Pancreas (tissue), 10 donors: ENCODE results near the gene IMPACT. TPM values are rescaled to one million over a fixed set of nuclear protein-coding genes. Genes with fewer than 3 reads are reported as not detected.

Experiments
- ATAC-seq, 4 donors: fragments of 200-7000 bp; cut with Tn5 transposase; one replicate each; pipeline versions ENCODE4 v1.8.0 to v1.9.1; 2020; ENCODE audit warnings: mild to moderate bottlenecking in 4 of 4, moderate library complexity in 4 of 4
- DNase-seq, 6 donors: peaks; one replicate each; pipeline ENCODE4 v3.0.0-alpha.2; 2020
- FAIRE-seq: peaks from 2 replicates; lab custom pipeline; 2012; peaks lifted over from hg19 to GRCh38; lab: Jason Lieb, UNC
- H3K27ac ChIP-seq, 4 donors: fragments of 200-600 bp; sonication (generic); 1 replicate in 3 of 4; 2 replicates in 1 of 4; pipeline versions ENCODE4 v1.5.0 to v1.8.0; 2020
- H3K27me3 ChIP-seq, 4 donors: fragments of 200-600 bp; one replicate each; pipeline ENCODE4 v1.8.0; 2021
- H3K36me3 ChIP-seq, 3 donors: fragments of 200-600 bp; sonication (generic) in 1 of 3; one replicate each; pipeline versions ENCODE4 v1.5.0 to v1.8.0; 2020 to 2021
- H3K4me1 ChIP-seq, 3 donors: fragments of 200-600 bp; one replicate each; pipeline ENCODE4 v1.8.0; 2021
- H3K4me3 ChIP-seq, 4 donors: fragments of 200-600 bp; sonication (generic) in 2 of 4; one replicate each; pipeline versions ENCODE4 v1.5.0 to v1.8.0; 2020 to 2021
- H3K9me3 ChIP-seq, 4 donors: fragments of 200-600 bp; one replicate each; pipeline ENCODE4 v1.8.0; 2021
- WGBS, 2 donors: extraction: QIAGEN DNeasy Blood & Tissue Kit; methylation state at CpG; one replicate each; pipeline ENCODE4 v1.1.7; 2013; 5-methylcytosine and 5-hydroxymethylcytosine counted together
- intact Hi-C, 3 donors: fragments of 100-400 bp; cut with DNase I; formaldehyde crosslinking; loops; one replicate each; pipeline versions ENCODE4 v1.11.1 to v1.14.2; 2022
- polyA plus RNA-seq, 2 donors: library from polyadenylated mRNA; stranded (reverse); fragments of 200-250 nt; gene quantifications; one replicate each; pipeline ENCODE4 v1.2.3, GENCODE V29; 2013
- total RNA-seq, 6 donors: library from RNA; stranded (reverse); fragmentation: NEBNext Ultra II Directional in 4 of 6; extraction: Animal tissue kit (Norgen Biotek cat#: 25700) in 4 of 6; gene quantifications; one replicate each; pipeline versions ENCODE4 v1.2.1 to v1.2.4, GENCODE V29; 2021 to 2023
- TF ChIP-seq, protein P1 (sequence below), 4 donors: fragments of 200-600 bp; sonication (generic) in 3 of 4; IDR thresholded peaks; one replicate each; pipeline versions ENCODE4 v1.5.0 to v1.8.0; 2021; ENCODE audit warnings: antibody characterized with exemption in 4 of 4
- donor health status: healthy with polysubstance abuse.
- donor health status: DM: no; HTN: no; CAD: no; lungs with moderate emphysema.
- donor health status: DM: no; HTN: no; CAD: no.
- donor health status: control.
- donor health status: control.
- donor health status: Bipolar disorder and iron deficiency.
- donor health status: DM: yes; HTN: yes; CAD: no.
- donor health status: DM: no; HTN: no; CAD: no.
- donor health status: DM: no; HTN: no; CAD: no.
- donor health status: DM: yes; HTN: yes; CAD: no.

IMPACT gene
- total and polyA plus RNA-seq, 8 donors, result 7.1 to 23.7 (median 17.9) TPM

DNA sequence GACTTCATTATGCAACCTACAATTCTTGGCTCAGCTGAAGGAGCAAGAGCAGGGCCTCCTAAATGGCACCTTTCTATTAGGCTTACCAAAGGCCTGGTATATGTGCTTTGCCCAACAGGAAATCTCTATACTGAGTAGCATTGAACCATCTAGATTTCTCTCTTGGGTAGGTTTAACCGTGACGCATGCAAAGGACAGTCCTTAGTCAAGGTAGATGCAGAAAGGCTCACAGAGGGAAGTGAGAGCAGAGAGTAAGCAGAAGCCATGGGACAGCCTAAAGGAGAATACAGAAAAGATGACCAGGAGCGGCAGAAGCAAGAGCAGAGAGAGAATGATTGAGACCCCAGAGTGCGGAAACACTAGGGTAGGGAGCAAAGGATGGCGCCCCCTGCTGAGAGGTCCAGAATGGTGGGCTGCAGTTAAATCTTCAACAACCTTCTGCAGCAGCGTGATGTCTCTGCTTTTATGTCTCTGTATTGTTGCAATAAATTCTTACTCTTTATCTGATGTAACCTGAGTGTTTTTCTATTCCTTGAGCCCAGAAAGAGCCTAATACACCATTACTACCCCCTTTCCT, 24.2 kb upstream of the IMPACT start:
- no peaks in the 10 kb centered on the region for H3K27me3 ChIP-seq
- H3K4me3 ChIP-seq, result no peak overlapping the region
- no peaks in the 10 kb centered on the region for H3K36me3 ChIP-seq
- TF ChIP-seq, protein P1, sequence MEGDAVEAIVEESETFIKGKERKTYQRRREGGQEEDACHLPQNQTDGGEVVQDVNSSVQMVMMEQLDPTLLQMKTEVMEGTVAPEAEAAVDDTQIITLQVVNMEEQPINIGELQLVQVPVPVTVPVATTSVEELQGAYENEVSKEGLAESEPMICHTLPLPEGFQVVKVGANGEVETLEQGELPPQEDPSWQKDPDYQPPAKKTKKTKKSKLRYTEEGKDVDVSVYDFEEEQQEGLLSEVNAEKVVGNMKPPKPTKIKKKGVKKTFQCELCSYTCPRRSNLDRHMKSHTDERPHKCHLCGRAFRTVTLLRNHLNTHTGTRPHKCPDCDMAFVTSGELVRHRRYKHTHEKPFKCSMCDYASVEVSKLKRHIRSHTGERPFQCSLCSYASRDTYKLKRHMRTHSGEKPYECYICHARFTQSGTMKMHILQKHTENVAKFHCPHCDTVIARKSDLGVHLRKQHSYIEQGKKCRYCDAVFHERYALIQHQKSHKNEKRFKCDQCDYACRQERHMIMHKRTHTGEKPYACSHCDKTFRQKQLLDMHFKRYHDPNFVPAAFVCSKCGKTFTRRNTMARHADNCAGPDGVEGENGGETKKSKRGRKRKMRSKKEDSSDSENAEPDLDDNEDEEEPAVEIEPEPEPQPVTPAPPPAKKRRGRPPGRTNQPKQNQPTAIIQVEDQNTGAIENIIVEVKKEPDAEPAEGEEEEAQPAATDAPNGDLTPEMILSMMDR (IDR thresholded peaks at IDR 0.05), result no peak
- H3K9me3 ChIP-seq, result no peaks in the 10 kb centered on the region
- intact Hi-C loops, result no loop called here
- FAIRE-seq, result no peak
- 77 to 82% methylated on average over 6 of the region's 6 CpGs for WGBS, 2 donors
- DNase-seq, result no peak
- ATAC-seq, result no peak
- H3K4me1 ChIP-seq, result peaks cover 4 to 6% (median 5%) of the 10 kb centered on the region in 3 donors
- H3K27ac ChIP-seq, result no peak overlapping the region

DNA sequence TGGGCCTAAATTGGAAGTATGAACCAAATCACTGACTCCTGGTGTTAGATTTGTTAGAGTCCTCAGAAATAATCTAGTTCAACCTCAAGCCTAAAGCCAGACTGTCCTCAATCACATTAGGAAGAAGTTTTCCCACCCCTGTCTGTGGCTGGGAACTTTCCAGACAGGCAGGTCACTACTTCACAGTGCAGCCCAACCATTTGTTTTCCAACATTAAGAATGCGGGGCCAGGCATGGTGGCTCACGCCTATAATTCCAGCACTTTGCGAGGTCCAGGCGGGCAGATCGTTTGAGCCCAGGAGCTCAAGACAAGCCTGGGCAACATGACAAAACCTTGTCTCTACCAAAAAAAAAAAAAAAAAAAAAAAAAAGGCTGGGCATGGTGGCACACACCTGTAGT, 23.4 kb upstream of the IMPACT start:
- ATAC-seq (no peak), DNase-seq (no peak), FAIRE-seq (no peak)
- TF ChIP-seq, protein P1 (IDR thresholded peaks at IDR 0.05), result no peak
- intact Hi-C loops, result no loop called here
- no peaks in the 10 kb centered on the region for H3K27me3 ChIP-seq
- H3K27ac ChIP-seq, result no peak overlapping the region
- H3K4me3 ChIP-seq, result no peak overlapping the region
- H3K4me1 ChIP-seq, result peaks cover 3 to 5% (median 5%) of the 10 kb centered on the region in 3 donors
- no peaks in the 10 kb centered on the region for H3K9me3 ChIP-seq
- no peaks in the 10 kb centered on the region for H3K36me3 ChIP-seq
- 76 to 83% methylated on average over 5 of the region's 5 CpGs for WGBS, 2 donors

DNA sequence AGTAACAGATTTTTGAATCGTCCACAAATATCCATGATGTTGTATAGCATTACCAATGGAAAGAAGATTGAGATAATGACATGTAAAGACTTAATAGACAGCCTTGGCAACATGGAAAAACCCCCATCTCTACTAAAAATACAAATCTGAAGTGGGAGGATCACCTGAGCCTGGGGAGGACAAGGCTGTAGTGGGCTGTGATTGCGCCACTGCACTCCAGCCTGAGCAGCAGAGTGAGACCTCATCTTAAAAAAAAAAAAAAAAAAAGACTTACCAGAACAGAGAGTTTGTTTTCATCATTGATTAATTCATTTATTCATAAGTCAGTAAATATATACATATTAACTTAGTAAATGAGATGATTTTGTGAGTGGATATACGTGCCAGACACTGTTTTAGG, 21.9 kb upstream of the IMPACT start:
- no peaks in the 10 kb centered on the region for H3K36me3 ChIP-seq
- intact Hi-C loops, result no loop called here
- WGBS, 2 donors, result 72 to 74% methylated on average over 3 of the region's 3 CpGs
- no peak for DNase-seq
- no peak for FAIRE-seq
- no peaks in the 10 kb centered on the region for H3K4me1 ChIP-seq
- no peak overlapping the region for H3K27ac ChIP-seq
- H3K27me3 ChIP-seq, result no peaks in the 10 kb centered on the region
- ATAC-seq, result no peak
- H3K9me3 ChIP-seq, result no peaks in the 10 kb centered on the region
- H3K4me3 ChIP-seq, result no peak overlapping the region
- TF ChIP-seq, protein P1 (IDR thresholded peaks at IDR 0.05), result no peak

DNA sequence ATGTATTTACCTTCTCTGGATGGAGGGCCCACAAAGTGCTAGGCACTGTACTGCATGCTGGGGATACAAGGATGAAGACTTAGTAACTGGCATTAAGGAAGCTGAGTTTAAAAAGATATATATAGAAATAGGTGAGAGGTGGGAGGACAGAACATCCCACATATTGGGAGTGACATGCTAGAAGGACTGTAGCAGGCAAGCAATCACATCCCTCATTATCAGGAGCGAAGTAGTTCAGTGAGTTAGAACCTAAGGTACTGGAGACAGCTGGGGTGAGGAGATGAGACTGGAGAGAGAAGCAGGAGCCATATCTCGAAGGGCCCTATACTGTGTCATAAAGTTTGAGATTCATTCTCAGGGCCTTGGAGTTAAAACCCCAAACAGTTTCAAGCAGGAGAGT, 18.0 kb upstream of the IMPACT start:
- H3K9me3 ChIP-seq, result no peaks in the 10 kb centered on the region
- TF ChIP-seq, protein P1 (IDR thresholded peaks at IDR 0.05), result no peak
- no peaks in the 10 kb centered on the region for H3K36me3 ChIP-seq
- 77% methylated on average over 2 of the region's 2 CpGs for WGBS, 2 donors
- no peaks in the 10 kb centered on the region for H3K4me1 ChIP-seq
- no peak overlapping the region for H3K27ac ChIP-seq
- H3K4me3 ChIP-seq, result no peak overlapping the region
- no peak for ATAC-seq
- no peak for DNase-seq
- H3K27me3 ChIP-seq, result no peaks in the 10 kb centered on the region
- intact Hi-C loops, result no loop called here
- FAIRE-seq, result no peak

DNA sequence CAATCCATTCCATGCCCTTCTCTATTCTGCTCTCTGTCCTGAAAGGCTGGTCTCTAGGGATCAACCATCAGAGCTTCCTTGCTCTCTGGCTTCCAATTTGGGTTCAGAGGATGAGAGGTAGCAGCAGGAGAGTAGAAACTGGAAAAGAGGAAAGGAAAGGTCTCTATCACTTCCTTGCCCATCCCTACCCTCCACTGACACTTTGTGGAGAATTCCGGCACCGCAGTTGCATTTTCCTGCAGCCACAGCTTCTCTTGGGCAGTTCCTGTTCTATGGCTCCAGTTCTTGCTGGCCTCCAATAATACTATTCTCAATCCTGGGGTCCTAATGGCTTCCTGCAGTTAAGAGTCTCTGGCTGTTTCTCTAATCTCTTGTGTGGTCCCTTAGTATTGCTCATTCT, 13.3 kb upstream of the IMPACT start:
- TF ChIP-seq, protein P1 (IDR thresholded peaks at IDR 0.05), result no peak
- Histone ChIP-seq H3K9me3 (no peaks in the 10 kb centered on the region), H3K4me3 (no peak overlapping the region), H3K27ac (no peak overlapping the region), H3K36me3 (no peaks in the 10 kb centered on the region), H3K27me3 (peaks cover 0 to 13% (median 0%) of the 10 kb centered on the region in 4 donors), H3K4me1 (no peaks in the 10 kb centered on the region)
- 73 to 84% methylated on average over 2 of the region's 2 CpGs for WGBS, 2 donors
- FAIRE-seq (no peak), DNase-seq (no peak), ATAC-seq (no peak)
- intact Hi-C loops, result no loop called here
